ENCODE data around the gene KRT38. TPM values are rescaled to one million over a fixed set of nuclear protein-coding genes. Genes with fewer than 3 reads are reported as not detected.

The KRT38 gene
- total RNA-seq, 2 donors from 2014 or later: not detected

DNA sequence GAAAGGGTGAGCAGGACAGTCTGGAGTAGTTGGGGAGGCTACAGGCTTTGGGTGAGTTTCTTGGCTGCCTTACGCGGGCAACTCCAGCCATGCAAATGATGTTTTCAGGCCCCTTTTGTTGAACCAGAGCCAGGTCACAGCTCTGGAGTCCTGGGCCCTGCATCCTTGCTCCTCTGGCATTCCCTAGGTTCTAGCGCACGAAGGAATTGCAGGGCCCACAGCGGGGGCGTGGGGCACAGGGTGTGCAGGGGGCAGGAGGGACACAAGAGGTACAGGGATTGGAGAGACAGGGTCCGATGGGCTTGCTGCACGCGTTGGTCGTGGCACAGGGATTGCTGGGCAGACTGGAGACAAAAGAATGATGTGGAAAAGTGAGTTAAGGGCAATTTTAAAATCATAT is 47.0 kb downstream of the KRT38 start:
- Histone ChIP-seq H3K27me3 (replicated peaks; ENCODE audit: insufficient read depth) (no peaks in the 10 kb centered on the region), H3K9me3 (no peaks in the 10 kb centered on the region), H3K36me3 (no peaks in the 10 kb centered on the region), H3K4me1 (replicated peaks) (no peaks in the 10 kb centered on the region), H3K4me3 (no peak overlapping the region), H3K27ac (no peak overlapping the region)
- 80% methylated on average over 10 of the region's 10 CpGs for WGBS
- DNase-seq (ENCODE audit: low spot score): no peak
- TF ChIP-seq, protein P1, sequence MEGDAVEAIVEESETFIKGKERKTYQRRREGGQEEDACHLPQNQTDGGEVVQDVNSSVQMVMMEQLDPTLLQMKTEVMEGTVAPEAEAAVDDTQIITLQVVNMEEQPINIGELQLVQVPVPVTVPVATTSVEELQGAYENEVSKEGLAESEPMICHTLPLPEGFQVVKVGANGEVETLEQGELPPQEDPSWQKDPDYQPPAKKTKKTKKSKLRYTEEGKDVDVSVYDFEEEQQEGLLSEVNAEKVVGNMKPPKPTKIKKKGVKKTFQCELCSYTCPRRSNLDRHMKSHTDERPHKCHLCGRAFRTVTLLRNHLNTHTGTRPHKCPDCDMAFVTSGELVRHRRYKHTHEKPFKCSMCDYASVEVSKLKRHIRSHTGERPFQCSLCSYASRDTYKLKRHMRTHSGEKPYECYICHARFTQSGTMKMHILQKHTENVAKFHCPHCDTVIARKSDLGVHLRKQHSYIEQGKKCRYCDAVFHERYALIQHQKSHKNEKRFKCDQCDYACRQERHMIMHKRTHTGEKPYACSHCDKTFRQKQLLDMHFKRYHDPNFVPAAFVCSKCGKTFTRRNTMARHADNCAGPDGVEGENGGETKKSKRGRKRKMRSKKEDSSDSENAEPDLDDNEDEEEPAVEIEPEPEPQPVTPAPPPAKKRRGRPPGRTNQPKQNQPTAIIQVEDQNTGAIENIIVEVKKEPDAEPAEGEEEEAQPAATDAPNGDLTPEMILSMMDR (IDR thresholded peaks at IDR 0.05): no peak
- TF ChIP-seq POLR2A (IDR thresholded peaks at IDR 0.05): no peak
- TF ChIP-seq POLR2AphosphoS5 (IDR thresholded peaks at IDR 0.05): no peak
- intact Hi-C loops (cut with DNase I): no loop called here

DNA sequence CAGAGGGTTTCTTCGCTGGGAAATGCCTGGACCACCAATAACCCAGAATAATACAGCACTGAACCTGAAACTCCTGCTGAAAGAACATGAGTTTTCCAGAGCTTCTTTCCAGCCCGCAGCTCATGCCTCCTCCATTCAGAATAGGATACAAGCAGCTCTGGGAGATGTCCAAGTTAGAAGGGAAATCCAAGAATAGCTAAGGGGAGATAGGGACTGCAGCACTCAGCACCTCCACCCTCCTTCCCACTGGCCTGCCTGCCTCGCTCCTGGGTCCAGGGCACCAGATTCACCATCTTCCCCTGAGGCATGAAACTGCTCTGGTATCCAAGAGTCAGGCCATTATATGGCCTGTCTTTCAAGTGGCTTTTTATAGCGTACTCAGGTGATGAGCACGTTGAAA is 47.5 kb downstream of the KRT38 start:
- no peak for DNase-seq (ENCODE audit: low spot score)
- no peak overlapping the region for H3K27ac ChIP-seq
- no peaks in the 10 kb centered on the region for H3K9me3 ChIP-seq
- no peaks in the 10 kb centered on the region for H3K36me3 ChIP-seq
- no peaks in the 10 kb centered on the region for H3K4me1 ChIP-seq (replicated peaks)
- intact Hi-C loops (cut with DNase I): no loop called here
- 39% methylated on average over 5 of the region's 5 CpGs for WGBS
- TF ChIP-seq POLR2A (IDR thresholded peaks at IDR 0.05) (no peak), POLR2AphosphoS5 (IDR thresholded peaks at IDR 0.05) (no peak)
- TF ChIP-seq, protein P1 (IDR thresholded peaks at IDR 0.05): no peak
- no peaks in the 10 kb centered on the region for H3K27me3 ChIP-seq (replicated peaks; ENCODE audit: insufficient read depth)
- no peak overlapping the region for H3K4me3 ChIP-seq

DNA sequence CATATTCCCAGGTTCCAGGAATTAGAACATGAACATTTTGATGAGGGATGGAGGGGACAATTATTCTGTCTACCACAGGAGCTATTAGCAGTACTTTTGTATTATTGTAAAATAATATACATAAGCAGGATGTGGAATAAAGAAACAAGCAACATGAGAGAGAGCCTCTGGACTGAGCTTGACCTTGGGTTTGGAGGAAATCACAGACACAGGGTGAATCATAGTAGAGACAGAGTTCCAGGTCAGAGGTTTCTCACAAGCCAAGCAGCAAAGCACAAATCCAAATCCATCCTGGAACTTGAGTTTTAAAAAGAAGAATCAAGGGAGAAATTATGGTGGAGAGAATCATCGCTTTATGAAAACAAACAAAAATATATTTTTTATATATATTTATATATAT is 48.5 kb downstream of the KRT38 start:
- no peak for DNase-seq (ENCODE audit: low spot score)
- Histone ChIP-seq H3K9me3 (no peaks in the 10 kb centered on the region), H3K4me1 (replicated peaks) (no peaks in the 10 kb centered on the region), H3K27me3 (replicated peaks; ENCODE audit: insufficient read depth) (no peaks in the 10 kb centered on the region), H3K36me3 (no peaks in the 10 kb centered on the region), H3K27ac (no peak overlapping the region), H3K4me3 (no peak overlapping the region)
- no peak for TF ChIP-seq POLR2A (IDR thresholded peaks at IDR 0.05)
- no peak for TF ChIP-seq POLR2AphosphoS5 (IDR thresholded peaks at IDR 0.05)
- TF ChIP-seq, protein P1 (IDR thresholded peaks at IDR 0.05): no peak
- WGBS: 87% methylated on average over 1 of the region's 1 CpG
- intact Hi-C loops (cut with DNase I): no loop called here

DNA sequence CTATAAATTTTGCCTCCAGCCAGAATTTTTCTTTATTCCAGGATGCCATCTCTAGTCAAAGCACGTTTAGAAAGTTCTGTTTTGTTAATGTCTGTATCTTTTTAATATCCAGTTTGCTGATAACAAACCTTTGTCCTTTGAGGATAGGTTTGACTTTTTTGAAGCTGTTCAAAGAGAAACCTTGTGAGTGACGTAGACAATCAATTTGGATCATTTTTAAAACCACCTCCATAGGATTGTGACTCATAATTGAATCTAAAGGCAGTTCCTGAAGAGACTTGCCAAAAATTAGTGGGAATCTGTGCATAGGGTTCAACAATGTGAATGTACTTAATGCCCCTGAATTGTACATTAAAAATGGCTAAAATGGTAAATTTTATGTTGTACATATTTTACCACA is 49.2 kb downstream of the KRT38 start:
- intact Hi-C loops (cut with DNase I): no loop called here
- 60% methylated on average over 2 of the region's 2 CpGs for WGBS
- H3K4me1 ChIP-seq (replicated peaks): no peaks in the 10 kb centered on the region
- H3K36me3 ChIP-seq: no peaks in the 10 kb centered on the region
- H3K27me3 ChIP-seq (replicated peaks; ENCODE audit: insufficient read depth): no peaks in the 10 kb centered on the region
- no peak overlapping the region for H3K4me3 ChIP-seq
- TF ChIP-seq POLR2A (IDR thresholded peaks at IDR 0.05) (no peak), POLR2AphosphoS5 (IDR thresholded peaks at IDR 0.05) (no peak)
- TF ChIP-seq, protein P1 (IDR thresholded peaks at IDR 0.05): no peak
- H3K27ac ChIP-seq: no peak overlapping the region
- DNase-seq (ENCODE audit: low spot score): no peak
- no peaks in the 10 kb centered on the region for H3K9me3 ChIP-seq

DNA sequence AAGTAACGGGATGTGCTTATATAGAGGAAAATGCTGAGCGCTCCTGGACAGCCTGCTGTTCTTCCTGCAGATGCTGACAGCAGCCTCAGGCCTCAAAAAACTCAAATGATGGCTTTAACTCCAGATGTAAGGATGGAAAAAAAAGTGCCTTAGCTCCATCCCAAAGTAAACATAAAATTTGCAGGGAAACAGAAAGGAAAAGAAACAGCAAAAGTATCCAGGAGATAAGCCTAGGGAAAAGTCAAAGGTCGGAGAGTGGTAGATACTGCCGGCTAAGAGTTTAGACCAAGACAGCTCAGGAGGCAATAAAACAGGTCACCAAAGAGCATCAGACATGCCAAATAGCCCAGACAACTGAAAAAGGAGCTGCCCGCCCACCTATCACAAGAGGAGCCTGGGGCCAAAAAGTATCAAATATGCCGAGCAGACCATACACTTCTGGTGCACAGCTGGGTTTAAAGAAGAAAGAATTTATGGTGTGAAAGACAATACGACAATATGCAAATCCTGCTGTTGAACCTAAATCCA is 50.3 kb downstream of the KRT38 start:
- Histone ChIP-seq H3K27ac (no peak overlapping the region), H3K9me3 (no peaks in the 10 kb centered on the region), H3K4me3 (no peak overlapping the region), H3K36me3 (no peaks in the 10 kb centered on the region), H3K27me3 (replicated peaks; ENCODE audit: insufficient read depth) (no peaks in the 10 kb centered on the region), H3K4me1 (replicated peaks) (no peaks in the 10 kb centered on the region)
- WGBS: 80% methylated on average over 7 of the region's 7 CpGs
- DNase-seq (ENCODE audit: low spot score): no peak
- intact Hi-C loops (cut with DNase I): no loop called here
- no peak for TF ChIP-seq POLR2A (IDR thresholded peaks at IDR 0.05)
- TF ChIP-seq POLR2AphosphoS5 (IDR thresholded peaks at IDR 0.05): no peak
- TF ChIP-seq, protein P1 (IDR thresholded peaks at IDR 0.05): no peak
